HG03342 (cell line): ENCODE results near the gene CHMP4A.
"Not testable (repeated sequence)": the region's sequence is repeated elsewhere in the genome, so short reads cannot be mapped to it uniquely, and the experiment has no call there.

Experiments used
- ATAC-seq: cut with Tn5 transposase; IDR thresholded peaks from one replicate; pipeline ENCODE4 v1.9.1; 2021; ENCODE audit warnings: mild to moderate bottlenecking, moderate library complexity; ENCODE audit not compliant: unreplicated experiment

Gene CHMP4A

GRCh38 chr14:24249230-24250021 lies 36.1 kb upstream of the CHMP4A start:
- ATAC-seq = no peak

- no peak for ATAC-seq
Observed at GRCh38 chr14:24247422-24247821, 34.1 kb upstream of the CHMP4A start.

DNA sequence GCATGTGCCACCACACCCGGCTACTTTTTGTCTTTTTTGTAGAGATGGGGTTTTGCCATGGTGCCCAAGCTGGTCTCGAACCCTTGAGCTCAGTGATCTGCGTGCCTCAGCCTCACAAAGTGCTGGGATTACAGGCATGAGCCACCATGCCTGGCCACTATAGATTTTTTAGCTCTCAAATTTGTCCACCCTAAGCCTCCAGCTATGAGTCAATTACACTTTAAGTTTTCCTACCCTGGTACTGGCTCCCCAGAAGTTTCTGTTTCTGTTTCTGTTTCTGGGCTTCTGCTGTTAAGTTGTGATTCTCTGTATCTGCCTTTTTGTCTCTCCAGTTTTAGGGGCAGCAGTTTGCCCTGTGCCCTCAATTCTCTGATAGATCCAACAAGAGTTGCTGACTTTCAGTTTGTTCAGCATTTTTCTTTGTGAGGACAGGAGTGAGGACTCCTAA lies 33.5 kb upstream of the CHMP4A start:
- peak; percentile 28 for ATAC-seq

GRCh38 chr14:24245350-24245749 lies 32.1 kb upstream of the CHMP4A start:
- not testable (repeated sequence) for ATAC-seq

DNA sequence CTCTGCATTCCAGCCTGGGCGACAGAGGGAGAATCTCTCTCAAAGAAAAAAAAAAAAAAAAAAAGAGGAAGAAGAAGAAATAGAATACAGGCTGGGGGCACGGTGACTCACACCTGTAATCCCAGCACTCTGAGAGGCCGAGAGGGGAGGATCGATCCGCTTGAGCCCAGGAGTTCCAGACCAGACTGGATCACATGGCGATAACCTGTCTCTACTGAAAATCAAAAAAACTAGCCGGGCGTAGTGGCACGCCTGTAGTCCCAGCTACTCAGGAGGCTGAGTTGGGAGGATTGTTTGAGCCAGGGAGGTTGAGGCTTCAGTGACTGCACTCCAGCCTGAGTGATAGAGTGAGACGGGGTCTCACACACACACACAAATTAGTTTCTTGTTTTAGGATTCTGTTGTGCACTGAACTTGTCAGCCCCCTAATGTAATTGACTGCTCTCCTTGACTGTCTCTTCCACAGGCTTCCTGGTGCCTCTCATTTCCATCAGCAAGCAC lies 30.1 kb upstream of the CHMP4A start:
- ATAC-seq = no peak

DNA sequence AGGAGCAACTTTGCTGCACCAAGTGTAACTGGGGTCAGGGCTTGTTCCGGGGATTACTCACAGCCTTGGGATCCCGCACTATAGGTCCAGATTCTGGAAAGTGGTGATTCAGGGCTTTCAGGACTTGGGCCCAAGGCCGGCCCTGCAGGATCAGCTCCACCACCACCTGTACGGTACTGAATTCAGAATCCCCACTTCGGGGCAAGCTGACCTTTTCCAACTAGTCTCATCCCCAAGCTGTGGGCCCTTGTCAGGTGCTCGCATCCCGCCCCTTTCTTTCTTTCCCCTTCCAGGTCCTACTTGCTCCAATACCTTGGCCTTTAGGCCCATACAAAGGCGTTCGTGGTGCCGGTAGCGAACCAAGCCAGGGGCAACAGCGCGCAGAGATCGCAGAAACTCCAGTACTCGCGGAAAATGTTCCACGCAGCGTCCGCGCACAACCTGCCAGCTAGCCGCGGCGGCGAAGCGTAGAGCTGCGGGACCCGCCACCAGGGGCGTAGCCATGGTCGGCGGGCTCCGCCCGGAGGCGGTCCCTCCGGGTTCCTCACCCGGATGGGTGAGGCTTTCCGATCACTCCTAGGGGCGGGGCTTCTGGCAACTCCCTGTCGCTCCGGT lies 28.6 kb upstream of the CHMP4A start:
- peak; percentile 76 for ATAC-seq

DNA sequence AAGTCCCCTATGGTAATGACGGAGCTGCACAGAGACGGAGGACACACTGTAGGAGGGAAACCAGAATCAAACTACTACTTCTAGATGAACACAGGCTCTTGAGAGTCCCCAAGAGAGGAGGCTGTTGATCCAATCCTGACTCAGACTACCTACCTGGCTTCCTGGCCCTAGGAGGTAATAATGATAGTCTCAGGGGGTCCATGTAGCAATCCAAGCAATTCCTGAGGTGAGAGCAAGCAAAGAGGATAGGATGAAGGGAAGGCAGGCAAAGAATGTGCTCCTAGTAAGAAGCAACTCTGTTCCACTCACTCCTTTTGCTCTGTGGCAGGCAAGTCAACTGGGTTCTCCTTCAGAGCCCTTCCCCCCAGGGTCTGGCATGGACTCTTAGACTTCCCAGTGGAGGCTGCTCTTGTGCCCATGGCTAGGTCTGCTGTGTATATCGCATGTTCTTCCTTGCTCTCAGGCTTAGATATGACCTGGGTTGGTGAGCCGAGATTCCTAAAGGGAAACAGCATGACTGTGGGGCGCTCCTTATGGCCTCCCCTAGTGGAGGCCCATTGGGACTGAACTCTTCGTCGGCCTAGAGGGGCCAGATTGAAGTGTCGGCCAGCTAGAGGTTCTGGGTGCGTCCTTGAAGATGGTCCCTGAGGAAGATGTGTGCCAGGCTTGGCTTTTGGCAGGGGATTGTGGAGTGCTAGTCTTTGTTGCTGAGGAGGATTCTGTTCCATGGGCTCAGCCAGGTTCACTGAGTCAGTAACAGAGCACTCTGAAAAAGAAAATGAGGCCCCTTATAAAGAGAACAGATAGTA lies 27.0 kb upstream of the CHMP4A start:
- ATAC-seq = no peak

GRCh38 chr14:24238527-24239037 lies 25.3 kb upstream of the CHMP4A start:
- no peak for ATAC-seq

DNA sequence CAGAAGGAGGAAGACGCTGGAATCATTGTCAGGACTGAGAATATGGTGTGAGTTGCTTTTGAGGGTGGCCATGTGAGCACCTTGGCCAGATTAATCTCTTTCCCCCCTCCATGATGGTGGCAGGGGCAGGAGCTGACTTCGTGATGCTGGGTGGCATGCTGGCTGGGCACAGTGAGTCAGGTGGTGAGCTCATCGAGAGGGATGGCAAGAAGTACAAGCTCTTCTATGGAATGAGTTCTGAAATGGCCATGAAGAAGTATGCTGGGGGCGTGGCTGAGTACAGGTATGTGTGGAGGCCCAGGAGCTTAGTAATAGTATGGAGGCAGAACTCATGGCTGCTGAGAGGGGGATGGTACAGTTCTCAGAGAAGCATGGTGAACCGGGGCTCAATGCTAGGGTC lies 24.8 kb upstream of the CHMP4A start:
- ATAC-seq = no peak

DNA sequence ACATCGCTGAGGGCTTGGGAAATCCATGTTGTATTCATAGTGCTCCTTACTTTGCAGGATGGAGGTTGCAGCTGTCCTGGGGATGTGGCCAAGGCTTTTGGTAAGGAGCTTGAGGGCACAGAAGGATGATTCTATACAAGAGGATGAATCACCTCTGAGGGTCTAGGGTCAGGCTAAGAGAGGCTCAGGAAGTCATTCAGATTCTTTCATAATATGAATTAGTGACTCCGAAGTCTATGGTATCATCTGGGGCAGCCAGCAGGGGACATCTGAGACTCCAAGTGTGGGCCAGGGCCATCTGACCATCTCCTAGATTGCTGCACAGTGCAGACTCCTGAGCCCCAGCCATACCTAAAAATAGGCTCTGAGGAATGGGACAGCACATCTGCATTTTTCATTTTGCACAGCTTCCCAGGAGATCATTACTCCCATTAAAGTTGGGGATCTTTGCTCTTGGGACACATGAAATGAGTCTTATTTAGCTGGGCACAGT lies 24.2 kb upstream of the CHMP4A start:
- ATAC-seq = no peak

DNA sequence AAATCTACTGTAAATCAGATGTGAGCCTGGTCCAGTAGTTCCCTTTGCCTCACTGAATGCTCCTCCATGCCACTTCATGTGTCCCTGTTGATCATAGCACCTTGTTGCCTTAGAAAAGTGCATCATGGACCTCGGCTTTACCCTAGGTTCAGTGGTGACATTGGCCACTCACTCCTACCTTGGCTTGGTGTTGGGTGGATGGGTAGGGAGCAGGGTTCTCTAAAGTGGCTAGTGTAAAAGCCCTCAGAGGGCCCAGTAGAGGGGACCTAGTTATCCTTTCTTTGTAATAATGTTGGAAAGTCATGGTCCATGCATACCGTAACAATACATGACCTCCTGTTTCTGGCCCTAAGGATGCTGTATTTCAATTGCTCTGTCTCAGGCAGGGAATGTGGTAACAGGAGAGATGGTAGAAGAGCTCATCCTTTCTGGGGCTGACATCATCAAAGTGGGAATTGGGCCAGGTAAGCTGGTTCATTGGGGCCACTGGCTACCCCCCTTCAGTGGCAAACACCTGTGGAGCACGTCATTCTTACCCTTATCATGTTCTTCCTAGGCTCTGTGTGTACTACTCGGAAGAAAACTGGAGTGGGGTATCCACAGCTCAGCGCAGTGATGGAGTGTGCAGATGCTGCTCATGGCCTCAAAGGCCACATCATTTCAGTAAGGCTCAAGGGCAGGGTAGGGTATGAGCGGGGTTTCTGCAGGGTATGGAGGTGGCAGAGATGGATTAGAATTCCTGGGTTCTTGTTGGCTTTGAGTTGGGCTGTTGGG lies 23.6 kb upstream of the CHMP4A start:
- no peak for ATAC-seq

DNA sequence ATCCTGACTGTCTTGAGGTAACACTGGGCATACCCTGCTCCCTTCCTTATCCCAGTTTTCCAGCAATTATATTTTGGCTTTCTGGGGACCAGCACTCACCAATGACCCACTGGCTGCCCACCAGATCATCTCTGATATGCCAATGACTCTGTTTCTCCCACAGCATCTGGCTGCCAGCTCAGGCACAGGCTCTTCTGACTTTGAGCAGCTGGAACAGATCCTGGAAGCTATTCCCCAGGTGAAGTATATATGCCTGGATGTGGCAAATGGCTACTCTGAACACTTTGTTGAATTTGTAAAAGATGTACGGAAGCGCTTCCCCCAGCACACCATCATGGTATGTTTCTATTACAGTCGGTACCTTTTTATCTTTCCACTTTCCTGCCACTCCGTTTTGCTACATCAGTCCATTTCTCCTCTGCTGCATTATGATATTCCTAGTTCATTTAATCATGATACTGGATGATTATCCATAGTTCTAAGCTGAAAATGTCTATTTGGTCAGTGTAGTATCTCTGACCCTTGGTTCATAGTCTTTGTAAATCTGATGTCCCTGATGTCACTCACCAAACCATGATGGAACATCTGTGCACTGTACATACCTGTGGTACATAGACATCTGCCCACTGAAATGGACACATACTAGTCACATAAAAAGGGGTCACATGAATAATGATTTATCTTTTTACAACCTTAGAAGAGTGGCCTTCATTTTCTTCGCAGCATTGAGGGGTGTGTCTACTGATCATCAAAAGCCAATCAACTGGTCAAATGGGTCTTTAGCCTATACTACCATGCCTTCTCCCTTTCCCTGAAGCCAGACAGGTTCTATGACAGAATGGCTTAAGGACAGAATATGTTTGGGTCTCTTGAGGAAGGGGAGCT lies 22.8 kb upstream of the CHMP4A start:
- ATAC-seq = no peak

- ATAC-seq = no peak
Observed at GRCh38 chr14:24234095-24235005, 21.1 kb upstream of the CHMP4A start.

DNA sequence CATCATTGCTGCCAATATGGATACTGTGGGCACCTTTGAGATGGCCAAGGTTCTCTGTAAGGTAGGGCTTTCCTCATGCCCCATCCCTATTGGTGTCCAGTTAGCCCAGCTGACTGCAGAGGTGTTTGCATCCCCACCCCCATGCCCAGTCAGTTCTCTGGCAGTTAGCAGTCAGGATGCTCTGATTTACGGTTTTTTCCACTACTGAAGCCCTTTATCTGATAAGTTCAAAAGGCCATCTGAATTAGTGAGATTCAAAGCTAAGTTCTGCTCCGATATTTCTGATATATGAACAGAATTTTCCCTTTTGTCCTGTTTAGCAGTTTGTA lies 20.2 kb upstream of the CHMP4A start:
- ATAC-seq = no peak

- peak; percentile 49 for ATAC-seq
Observed at GRCh38 chr14:24232645-24233537, 19.6 kb upstream of the CHMP4A start, which contains the start of gene GMPR2. Gene GMPR2, plus strand, starts transcription at chr14:24232929. Its CDS starts 325 bp downstream, at chr14:24233254.

DNA sequence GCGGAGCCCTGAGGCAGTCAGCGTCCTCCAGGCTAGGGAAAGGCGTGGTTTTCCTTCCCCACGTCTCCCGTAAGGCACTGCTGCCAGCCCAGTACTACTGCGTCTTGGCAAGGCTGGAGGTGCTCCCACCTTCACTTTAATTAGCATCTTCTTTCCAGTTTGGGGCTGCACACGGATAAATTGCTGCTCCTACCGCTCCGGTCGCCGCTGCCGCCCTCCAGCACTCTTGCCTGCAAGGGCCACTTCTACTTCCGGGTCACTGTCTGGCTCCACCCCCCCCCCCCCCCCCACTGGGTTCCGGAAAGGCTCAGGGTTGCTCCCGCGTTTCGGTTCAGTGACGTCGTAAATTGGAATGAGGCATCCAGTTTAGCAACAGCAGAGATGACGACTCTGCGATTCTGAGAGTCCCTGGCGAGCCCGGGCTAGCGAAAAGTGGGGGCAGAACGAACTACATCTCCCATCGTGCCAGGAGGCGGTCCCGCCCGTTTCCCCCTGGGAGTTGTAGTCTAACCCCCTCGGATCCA lies 18.9 kb upstream of the CHMP4A start, which contains the start of gene NEDD8:
TSS of gene NEDD8 (minus strand) at position 247 of the 524 bp plus-strand sequence. CDS start at position 147, 100 bp downstream.
- peak; percentile 63 for ATAC-seq
